HG03457 (cell line): ENCODE results near the gene OR14A16.

Experiments used
- ATAC-seq: cut with Tn5 transposase; IDR thresholded peaks from one replicate; pipeline ENCODE4 v1.9.1; 2021; ENCODE audit warnings: moderate number of reproducible peaks; ENCODE audit not compliant: unreplicated experiment

Gene OR14A16

DNA sequence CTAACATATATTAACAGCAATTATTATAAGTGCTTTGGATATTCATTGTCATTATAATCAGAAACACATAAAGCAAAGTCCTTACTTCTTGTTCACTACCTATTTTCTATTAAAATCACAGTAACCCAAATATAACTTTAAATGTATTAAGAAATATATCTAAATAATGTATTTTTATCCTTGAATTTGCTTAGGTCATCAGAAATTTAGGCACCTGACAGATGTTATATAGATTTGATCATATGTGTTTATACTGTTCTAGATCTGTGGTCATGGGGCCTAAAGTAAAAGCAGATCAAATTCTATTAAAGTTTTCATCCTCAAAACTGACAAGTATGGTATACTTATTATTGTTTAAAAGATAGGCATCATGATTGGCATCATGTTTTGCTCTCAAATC lies 54.3 kb downstream of the OR14A16 start:
- ATAC-seq = no peak
